NCI-H1694 (cell line): ENCODE measurements around the gene TMEM25.
"Not testable (repeated sequence)": the region's sequence is repeated elsewhere in the genome, so short reads cannot be mapped to it uniquely, and the experiment has no call there.

Experiments
- DNase-seq: peaks from one replicate; lab custom pipeline; 2025; lab: John Stamatoyannopoulos, UW

TMEM25 gene

GRCh38 chr11:118530683-118531596 lies at the start of gene TMEM25:
TSS of gene TMEM25 (plus strand) at chr11:118531192. CDS start at chr11:118531802, 610 bp downstream.
- no peak for DNase-seq

GRCh38 chr11:118481238-118481637 lies 49.8 kb upstream of the TMEM25 start:
- DNase-seq: not testable (repeated sequence)

- no peak for DNase-seq
Observed at GRCh38 chr11:118484405-118484804, 46.6 kb upstream of the TMEM25 start.

- DNase-seq: no peak
Observed at GRCh38 chr11:118485273-118485672, 45.7 kb upstream of the TMEM25 start.

- DNase-seq: peak; percentile 12
Observed at GRCh38 chr11:118488480-118489109, 42.4 kb upstream of the TMEM25 start.

GRCh38 chr11:118491041-118491440 lies 40.0 kb upstream of the TMEM25 start:
- no peak for DNase-seq

GRCh38 chr11:118497831-118498230 lies 33.2 kb upstream of the TMEM25 start:
- DNase-seq: no peak

GRCh38 chr11:118503216-118503615 lies 27.8 kb upstream of the TMEM25 start:
- DNase-seq: no peak

GRCh38 chr11:118511601-118512000 lies 19.4 kb upstream of the TMEM25 start:
- DNase-seq: no peak

GRCh38 chr11:118514103-118514502 lies 16.9 kb upstream of the TMEM25 start:
- no peak for DNase-seq

GRCh38 chr11:118519549-118519948 lies 11.4 kb upstream of the TMEM25 start:
- DNase-seq: no peak

- no peak for DNase-seq
Observed at GRCh38 chr11:118521892-118522311, 9.1 kb upstream of the TMEM25 start.

GRCh38 chr11:118522571-118523072 lies 8.4 kb upstream of the TMEM25 start:
- DNase-seq: no peak

- DNase-seq: no peak
Observed at GRCh38 chr11:118524356-118524755, 6.6 kb upstream of the TMEM25 start.

GRCh38 chr11:118524757-118525470 lies 6.1 kb upstream of the TMEM25 start:
- DNase-seq: no peak

- no peak for DNase-seq
Observed at GRCh38 chr11:118526688-118527087, 4.3 kb upstream of the TMEM25 start.

- DNase-seq: no peak
Observed at GRCh38 chr11:118527109-118527508, 3.9 kb upstream of the TMEM25 start, which contains the start of gene TTC36. TSS of gene TTC36 (plus strand) at chr11:118527474. CDS start at chr11:118527495, 21 bp downstream.

GRCh38 chr11:118528511-118528910 lies 2.5 kb upstream of the TMEM25 start:
- DNase-seq: no peak

- no peak for DNase-seq
Observed at GRCh38 chr11:118529584-118530175, 1.3 kb upstream of the TMEM25 start.

GRCh38 chr11:118530180-118530682 lies 761 bp upstream of the TMEM25 start:
- DNase-seq: no peak

- no peak for DNase-seq
Observed at GRCh38 chr11:118531597-118532084, 649 bp downstream of the TMEM25 start.
